Bronchial epithelial cell (primary cell): ENCODE measurements around the gene UNC93A. TPM values are rescaled to one million over a fixed set of nuclear protein-coding genes. Genes with fewer than 3 reads are reported as not detected.
A peak's percentile ranks its signal among the peaks of the same experiment; 100 is the strongest.

Experiments used
- DNase-seq: peaks from one replicate; pipeline ENCODE4 v3.0.0-alpha.2; 2010; ENCODE audit warnings: low read depth
- FAIRE-seq: peaks from 2 replicates; lab custom pipeline; 2011; peaks lifted over from hg19 to GRCh38; lab: Jason Lieb, UNC
- H3K27me3 ChIP-seq: 2 replicates; pipeline ENCODE4 v1.5.1; 2011; ENCODE audit warnings: low read length; ENCODE audit not compliant: control insufficient read depth, insufficient read depth
- H3K36me3 ChIP-seq: 2 replicates; pipeline ENCODE4 v1.5.1; 2011; ENCODE audit warnings: low read length; ENCODE audit not compliant: control insufficient read depth, insufficient read depth
- H3K4me3 ChIP-seq: 2 replicates; pipeline ENCODE4 v1.5.1; 2011; ENCODE audit warnings: mild to moderate bottlenecking, low read depth, low read length, control low read depth
- total RNA-seq: library from RNA; depleted of rRNA; stranded (reverse); fragments of >200 nt; gene quantifications from 2 replicates; pipeline ENCODE4 v1.2.1, GENCODE V29; 2014
- TF ChIP-seq, protein P1 (sequence below): IDR thresholded peaks from 2 replicates; pipeline ENCODE4 v1.5.1; 2011; ENCODE audit warnings: mild to moderate bottlenecking, moderate library complexity, low read length, control low read depth, inconsistent platforms; ENCODE audit not compliant: insufficient read depth, severe bottlenecking

Gene UNC93A
- total RNA-seq, 1 donor from 2014 or later = not detected

DNA sequence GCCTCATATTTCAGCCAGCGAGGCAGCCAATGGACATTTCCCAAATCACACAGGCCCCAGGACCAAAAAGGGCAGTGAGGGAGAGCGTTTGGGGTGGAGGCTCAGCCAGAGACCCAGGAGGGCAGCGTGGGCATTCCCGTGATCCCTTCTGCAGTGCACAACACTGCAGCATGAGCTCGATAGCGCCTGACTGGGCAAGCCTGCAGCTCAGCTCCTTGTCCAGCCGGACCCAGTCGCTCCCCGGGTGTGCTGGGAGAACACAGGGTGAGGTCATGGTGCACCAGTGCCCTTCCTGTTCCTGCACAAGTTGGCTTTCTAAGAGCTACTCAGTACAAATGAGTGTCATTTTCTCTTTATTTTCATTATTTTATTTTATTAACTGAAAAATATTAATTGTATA is 39.6 kb downstream of the UNC93A start:
- H3K27me3 ChIP-seq = peaks cover 2% of the 10 kb centered on the region
- no peak for DNase-seq
- TF ChIP-seq, protein P1, sequence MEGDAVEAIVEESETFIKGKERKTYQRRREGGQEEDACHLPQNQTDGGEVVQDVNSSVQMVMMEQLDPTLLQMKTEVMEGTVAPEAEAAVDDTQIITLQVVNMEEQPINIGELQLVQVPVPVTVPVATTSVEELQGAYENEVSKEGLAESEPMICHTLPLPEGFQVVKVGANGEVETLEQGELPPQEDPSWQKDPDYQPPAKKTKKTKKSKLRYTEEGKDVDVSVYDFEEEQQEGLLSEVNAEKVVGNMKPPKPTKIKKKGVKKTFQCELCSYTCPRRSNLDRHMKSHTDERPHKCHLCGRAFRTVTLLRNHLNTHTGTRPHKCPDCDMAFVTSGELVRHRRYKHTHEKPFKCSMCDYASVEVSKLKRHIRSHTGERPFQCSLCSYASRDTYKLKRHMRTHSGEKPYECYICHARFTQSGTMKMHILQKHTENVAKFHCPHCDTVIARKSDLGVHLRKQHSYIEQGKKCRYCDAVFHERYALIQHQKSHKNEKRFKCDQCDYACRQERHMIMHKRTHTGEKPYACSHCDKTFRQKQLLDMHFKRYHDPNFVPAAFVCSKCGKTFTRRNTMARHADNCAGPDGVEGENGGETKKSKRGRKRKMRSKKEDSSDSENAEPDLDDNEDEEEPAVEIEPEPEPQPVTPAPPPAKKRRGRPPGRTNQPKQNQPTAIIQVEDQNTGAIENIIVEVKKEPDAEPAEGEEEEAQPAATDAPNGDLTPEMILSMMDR = no peak
- FAIRE-seq = no peak
- no peak overlapping the region for H3K4me3 ChIP-seq
- no peaks in the 10 kb centered on the region for H3K36me3 ChIP-seq

GRCh38 chr6:167331565-167331964 is 40.5 kb downstream of the UNC93A start:
- Histone ChIP-seq H3K36me3 (no peaks in the 10 kb centered on the region), H3K4me3 (no peak overlapping the region), H3K27me3 (peaks cover 2% of the 10 kb centered on the region)
- TF ChIP-seq, protein P1 = no peak
- FAIRE-seq = no peak
- no peak for DNase-seq

DNA sequence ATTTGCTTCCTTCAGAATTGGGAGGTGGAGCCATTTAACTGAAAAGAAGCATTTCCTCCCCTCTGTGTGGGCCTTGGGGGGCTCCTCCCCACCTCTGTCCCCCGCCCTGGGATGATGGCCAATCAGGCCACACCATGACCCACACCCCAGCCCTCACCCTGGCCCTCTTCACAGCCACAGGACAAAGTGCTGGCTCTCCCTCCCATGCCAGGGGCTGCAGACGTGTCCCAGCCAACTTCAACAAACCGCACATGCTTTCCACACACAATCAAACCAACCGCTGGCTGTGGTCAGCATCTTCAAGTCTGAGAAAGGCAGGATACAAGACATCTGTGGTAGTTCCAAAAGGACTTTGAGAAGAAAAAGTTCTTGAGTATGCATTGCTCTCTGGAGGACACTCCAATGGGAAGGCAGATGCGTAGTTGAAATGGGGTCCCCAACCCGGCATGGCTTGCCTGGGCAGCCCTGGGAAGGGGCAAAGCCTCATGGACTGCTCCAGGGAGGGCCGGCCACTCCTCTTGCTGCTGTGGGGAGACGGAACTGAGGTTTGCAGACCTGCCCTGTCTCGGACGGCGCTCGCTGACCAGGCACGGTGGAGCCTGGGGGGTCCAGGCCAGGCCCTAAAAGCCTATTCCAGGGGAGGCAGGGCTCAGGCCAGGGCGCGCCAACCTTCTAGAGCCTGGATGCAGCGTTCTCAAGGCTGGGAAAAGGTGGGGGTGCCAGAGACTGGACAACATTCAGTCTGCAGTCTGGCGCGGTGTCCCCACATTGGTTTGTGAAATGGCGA is 45.9 kb downstream of the UNC93A start:
- DNase-seq = no peak
- H3K27me3 ChIP-seq = no peaks in the 10 kb centered on the region
- FAIRE-seq = no peak
- no peaks in the 10 kb centered on the region for H3K36me3 ChIP-seq
- H3K4me3 ChIP-seq = no peak overlapping the region
- TF ChIP-seq, protein P1 = no peak

GRCh38 chr6:167337675-167338449 is 46.7 kb downstream of the UNC93A start:
- FAIRE-seq (peak; percentile 94), DNase-seq (no peak)
- Histone ChIP-seq H3K4me3 (no peak overlapping the region), H3K36me3 (no peaks in the 10 kb centered on the region), H3K27me3 (no peaks in the 10 kb centered on the region)
- TF ChIP-seq, protein P1 = no peak

GRCh38 chr6:167338541-167339117 is 47.5 kb downstream of the UNC93A start:
- no peak for DNase-seq
- FAIRE-seq = no peak

More at GRCh38 chr6:167338541-167339117, 47.5 kb downstream of the UNC93A start:
- TF ChIP-seq, protein P1 = no peak
- Histone ChIP-seq H3K4me3 (no peak overlapping the region), H3K36me3 (no peaks in the 10 kb centered on the region), H3K27me3 (no peaks in the 10 kb centered on the region)
